PC-3 (cell line): ENCODE results near the gene GKN1. TPM values are rescaled to one million over a fixed set of nuclear protein-coding genes. Genes with fewer than 3 reads are reported as not detected.
"Not testable (repeated sequence)": the region's sequence is repeated elsewhere in the genome, so short reads cannot be mapped to it uniquely, and the experiment has no call there.

ENCODE experiments used
- ATAC-seq: fragments of 200-7000 bp; cut with Tn5 transposase; 2 replicates; pipeline ENCODE4 v1.9.1; 2020; ENCODE audit warnings: mild to moderate bottlenecking, moderate library complexity
- BruUV-seq: library from RNA; stranded (reverse); fragments of 400-500 nt; replicated peaks from 2 replicates; lab custom pipeline; 2021; lab: Mats Ljungman, UMichigan
- CTCF ChIA-PET: fragments of 300-600 bp; sonication (Branson Sonifier 250); formaldehyde crosslinking; loops from one replicate; lab custom pipeline; 2022; ENCODE audit warnings: antibody characterized with exemption; lab: Charles Lee
- POLR2A ChIA-PET: fragments of 300-600 bp; sonication (Branson Sonifier 250); formaldehyde crosslinking; loops from one replicate; lab custom pipeline; 2022; ENCODE audit warnings: antibody characterized with exemption; ENCODE audit not compliant: unreplicated experiment; lab: Charles Lee
- DNase-seq: peaks from one replicate; pipeline ENCODE4 v3.0.0-alpha.2; 2015
- H2AFZ ChIP-seq: fragments of 300-600 bp; sonication (generic); 2 replicates; pipeline ENCODE4 v1.6.0; 2016; ENCODE audit warnings: antibody characterized with exemption, low read length
- H3F3A ChIP-seq: fragments of 300-600 bp; sonication (generic); one replicate; pipeline ENCODE4 v1.6.0; 2017; ENCODE audit warnings: antibody characterized with exemption, low read length, control low read depth, mild to moderate bottlenecking; ENCODE audit not compliant: unreplicated experiment
- H3K27ac ChIP-seq: fragments of 300-600 bp; sonication (generic); 2 replicates; pipeline ENCODE4 v1.5.1; 2016; ENCODE audit warnings: mild to moderate bottlenecking, low read length
- H3K27me3 ChIP-seq: fragments of 300-600 bp; sonication (generic); 2 replicates; pipeline ENCODE4 v1.6.1; 2016; ENCODE audit warnings: low read length, mixed read lengths
- H3K36me3 ChIP-seq: fragments of 300-600 bp; sonication (generic); 2 replicates; pipeline ENCODE4 v1.6.1; 2016; ENCODE audit warnings: low read depth, mixed run types, low read length, mixed read lengths
- H3K4me1 ChIP-seq: fragments of 300-600 bp; sonication (generic); 2 replicates; pipeline ENCODE4 v1.5.1; 2016; ENCODE audit warnings: low read length; ENCODE audit not compliant: insufficient read depth
- H3K4me2 ChIP-seq: fragments of 300-600 bp; sonication (generic); 2 replicates; pipeline ENCODE4 v1.6.0; 2016; ENCODE audit warnings: low read length
- H3K4me3 ChIP-seq: fragments of 300-600 bp; sonication (generic); 2 replicates; pipeline ENCODE4 v1.5.1; 2016; ENCODE audit warnings: mild to moderate bottlenecking, low read length, mixed read lengths
- H3K79me2 ChIP-seq: fragments of 300-600 bp; sonication (generic); 2 replicates; pipeline ENCODE4 v1.6.1; 2017; ENCODE audit warnings: low read length, mixed read lengths
- H3K9ac ChIP-seq: fragments of 300-600 bp; sonication (generic); 2 replicates; pipeline ENCODE4 v1.6.0; 2016; ENCODE audit warnings: mild to moderate bottlenecking, low read length
- H3K9me2 ChIP-seq: fragments of 300-600 bp; sonication (generic); replicated peaks from 2 replicates; pipeline ENCODE4 v1.6.1; 2016; ENCODE audit warnings: mixed run types, low read length, mixed read lengths
- H3K9me3 ChIP-seq: fragments of 300-600 bp; sonication (generic); 2 replicates; pipeline ENCODE4 v1.6.1; 2016; ENCODE audit warnings: low read length, mixed read lengths
- H4K20me1 ChIP-seq: fragments of 300-600 bp; sonication (generic); 2 replicates; pipeline ENCODE4 v1.6.1; 2016; ENCODE audit warnings: low read length, mixed read lengths
- EZH2 ChIP-seq: fragments of 300-600 bp; sonication (generic); IDR thresholded peaks from one replicate; pipeline ENCODE4 v1.6.1; 2017; ENCODE audit warnings: antibody characterized with exemption, mild to moderate bottlenecking, low read length; ENCODE audit not compliant: unreplicated experiment
- EZH2phosphoT487 ChIP-seq: fragments of 300-600 bp; sonication (generic); IDR thresholded peaks from 2 replicates; pipeline ENCODE4 v1.6.1; 2018; ENCODE audit warnings: mild to moderate bottlenecking, antibody characterized with exemption, low read length, borderline replicate concordance
- intact Hi-C: fragments of 100-400 bp; cut with micrococcal nuclease; formaldehyde crosslinking; loops from 2 replicates; pipeline ENCODE4 v1.9.0; 2023
- total RNA-seq: library from RNA; depleted of rRNA; stranded (reverse); fragments of >200 nt; gene quantifications from 2 replicates; pipeline ENCODE4 v1.2.3, GENCODE V29; 2014
- TF ChIP-seq, protein P1 (sequence below): fragments of 300-600 bp; sonication (generic); conservative IDR thresholded peaks from 2 replicates; pipeline ENCODE4 v1.5.1; 2017; ENCODE audit warnings: antibody characterized with exemption, low read depth, mild to moderate bottlenecking, low read length

Gene GKN1
- total RNA-seq, 1 experiment from 2014 or later = not detected

DNA sequence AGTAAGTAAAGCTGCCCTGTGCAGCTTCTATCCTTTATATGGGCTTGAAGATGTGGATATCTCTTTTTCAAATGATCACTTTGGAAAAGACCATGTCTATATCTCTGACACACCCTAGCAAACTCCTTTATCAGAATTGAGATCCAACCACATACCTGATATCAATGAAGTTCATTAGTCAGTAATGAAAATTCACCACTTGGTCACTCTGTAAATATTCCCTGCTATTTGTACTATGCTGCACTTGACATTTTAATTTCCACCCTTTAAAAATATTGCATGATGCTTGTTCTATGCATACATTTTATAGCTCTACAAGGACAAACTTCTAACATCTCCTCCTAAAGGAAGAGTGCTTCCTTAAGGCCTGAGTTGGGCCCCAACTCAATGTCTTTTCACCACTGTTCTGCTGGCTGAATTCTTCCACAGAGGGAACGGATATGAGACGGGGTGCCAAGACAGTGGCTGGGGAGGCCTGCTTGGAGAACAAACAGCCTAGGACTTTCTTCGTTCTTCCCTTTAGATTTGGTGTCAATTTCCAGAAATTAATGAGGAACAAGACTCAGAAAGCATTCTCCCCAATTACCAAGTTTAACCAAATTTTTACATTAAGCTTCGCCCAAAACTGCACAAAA lies 21.4 kb upstream of the GKN1 start, which contains the start of gene GKN2:
Gene GKN2 (minus strand): TSS at position 7 of the 635 bp plus-strand sequence. CDS start 32 bp downstream, outside the sequence.
- Histone ChIP-seq H2AFZ (no peak within 1 kb of the TSS), H3K4me1 (peaks cover 11% of the 10 kb centered on the region), H3K4me2 (peak within 1 kb of the TSS; percentile 22), H3K9me2 (no peaks in the 10 kb centered on the region), H3K9me3 (no peaks in the 10 kb centered on the region), H3F3A (no peaks in the 10 kb centered on the region), H3K9ac (no peak within 1 kb of the TSS), H3K4me3 (no peak within 1 kb of the TSS), H3K36me3 (no peaks in the 10 kb centered on the region), H3K27ac (peak within 1 kb of the TSS; percentile 21; the same call in 1 of the 2 replicates), H3K79me2 (no peaks in the 10 kb centered on the region), H3K27me3 (no peaks in the 10 kb centered on the region), H4K20me1 (no peaks in the 10 kb centered on the region)
- ChIA-PET CTCF (no interaction called here), POLR2A (interaction anchor here (0.5 kb wide), 1 partner anchor 97 kb away, joined by 3 read pairs; no protein-coding TSS in a partner anchor)
- intact Hi-C loops = no loop called here
- no peak for TF ChIP-seq EZH2
- TF ChIP-seq EZH2phosphoT487 = no peak
- TF ChIP-seq, protein P1, sequence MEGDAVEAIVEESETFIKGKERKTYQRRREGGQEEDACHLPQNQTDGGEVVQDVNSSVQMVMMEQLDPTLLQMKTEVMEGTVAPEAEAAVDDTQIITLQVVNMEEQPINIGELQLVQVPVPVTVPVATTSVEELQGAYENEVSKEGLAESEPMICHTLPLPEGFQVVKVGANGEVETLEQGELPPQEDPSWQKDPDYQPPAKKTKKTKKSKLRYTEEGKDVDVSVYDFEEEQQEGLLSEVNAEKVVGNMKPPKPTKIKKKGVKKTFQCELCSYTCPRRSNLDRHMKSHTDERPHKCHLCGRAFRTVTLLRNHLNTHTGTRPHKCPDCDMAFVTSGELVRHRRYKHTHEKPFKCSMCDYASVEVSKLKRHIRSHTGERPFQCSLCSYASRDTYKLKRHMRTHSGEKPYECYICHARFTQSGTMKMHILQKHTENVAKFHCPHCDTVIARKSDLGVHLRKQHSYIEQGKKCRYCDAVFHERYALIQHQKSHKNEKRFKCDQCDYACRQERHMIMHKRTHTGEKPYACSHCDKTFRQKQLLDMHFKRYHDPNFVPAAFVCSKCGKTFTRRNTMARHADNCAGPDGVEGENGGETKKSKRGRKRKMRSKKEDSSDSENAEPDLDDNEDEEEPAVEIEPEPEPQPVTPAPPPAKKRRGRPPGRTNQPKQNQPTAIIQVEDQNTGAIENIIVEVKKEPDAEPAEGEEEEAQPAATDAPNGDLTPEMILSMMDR = no peak
- BruUV-seq = no TSS peak
- ATAC-seq (peak; percentile 91), DNase-seq (peak; percentile 52)

DNA sequence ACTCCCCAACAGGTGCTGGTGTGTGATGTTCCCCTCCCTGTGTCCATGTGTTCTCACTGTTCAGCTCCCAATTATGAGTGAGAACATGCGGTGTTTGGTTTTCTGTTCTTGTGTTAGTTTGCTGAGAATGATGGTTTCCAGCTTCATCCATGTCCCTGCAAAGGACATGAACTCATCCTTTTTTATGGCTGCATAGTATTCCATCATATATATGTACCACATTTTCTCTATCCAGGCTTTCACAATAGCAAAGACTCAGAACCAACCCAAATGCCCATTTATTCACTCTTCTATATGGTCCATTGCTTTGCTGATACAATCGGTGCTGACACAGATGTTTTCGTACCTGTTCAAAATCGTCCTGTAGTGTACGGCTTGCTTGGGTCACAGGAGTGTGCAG lies 19.0 kb upstream of the GKN1 start:
- H3K4me3 ChIP-seq, H2AFZ ChIP-seq, H3K9ac ChIP-seq, H3K27ac ChIP-seq, H3K27me3 ChIP-seq, POLR2A ChIA-PET, H3K36me3 ChIP-seq, H3K4me2 ChIP-seq, CTCF ChIA-PET, intact Hi-C loops, H4K20me1 ChIP-seq, ATAC-seq, H3K9me3 ChIP-seq, H3K9me2 ChIP-seq, BruUV-seq, H3K79me2 ChIP-seq, H3F3A ChIP-seq, DNase-seq: not testable (repeated sequence)
- peaks cover 11% of the 10 kb centered on the region for H3K4me1 ChIP-seq

DNA sequence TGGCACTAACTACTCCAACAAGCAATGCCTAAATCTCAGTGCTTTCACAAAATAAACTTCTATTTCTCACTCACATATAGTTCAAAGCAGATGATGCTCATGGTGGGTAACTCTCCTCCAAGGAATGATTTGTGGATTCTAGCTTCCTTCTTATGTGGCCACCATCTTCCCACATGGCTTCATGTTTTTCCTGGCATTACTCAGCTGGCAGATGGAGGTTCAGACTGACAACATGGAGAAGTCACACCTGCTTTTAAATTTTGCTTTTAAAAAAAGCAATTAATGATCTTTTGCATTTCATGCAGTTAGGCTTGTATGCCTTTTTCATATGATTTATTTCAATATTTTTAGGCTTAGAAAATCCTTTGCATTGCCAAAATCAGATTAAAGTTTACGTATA lies 15.4 kb upstream of the GKN1 start:
- Histone ChIP-seq H3K79me2 (no peaks in the 10 kb centered on the region), H3K36me3 (no peaks in the 10 kb centered on the region), H3K4me3 (no peak overlapping the region), H3K9ac (no peak overlapping the region), H3K4me1 (no peaks in the 10 kb centered on the region), H3K4me2 (no peak overlapping the region), H4K20me1 (no peaks in the 10 kb centered on the region), H3K27ac (no peak overlapping the region), H3K9me2 (no peaks in the 10 kb centered on the region), H2AFZ (no peak overlapping the region; the same call in 1 of the 2 replicates), H3F3A (no peaks in the 10 kb centered on the region), H3K27me3 (no peaks in the 10 kb centered on the region), H3K9me3 (no peaks in the 10 kb centered on the region)
- POLR2A ChIA-PET = no interaction called here
- BruUV-seq = no TSS peak
- CTCF ChIA-PET = no interaction called here
- DNase-seq (no peak), ATAC-seq (no peak)
- TF ChIP-seq EZH2 (no peak), EZH2phosphoT487 (no peak)
- TF ChIP-seq, protein P1 = no peak
- intact Hi-C loops = no loop called here
